Activated CD4-positive, alpha-beta T cell treated with anti-CD3 and anti-CD28 coated beads, Interleukin-2, amount 50 U/mL, for 24 hours (primary cell): ENCODE measurements around the gene OR4M1.
"Not testable (repeated sequence)": the region's sequence is repeated elsewhere in the genome, so short reads cannot be mapped to it uniquely, and the experiment has no call there.

Experiments
- DNase-seq, 2 donors: peaks; one replicate each; pipeline ENCODE4 v3.0.0-alpha.2; 2020; ENCODE audit warnings: low read depth in 1 of 2, low spot score in 1 of 2

OR4M1 gene

DNA sequence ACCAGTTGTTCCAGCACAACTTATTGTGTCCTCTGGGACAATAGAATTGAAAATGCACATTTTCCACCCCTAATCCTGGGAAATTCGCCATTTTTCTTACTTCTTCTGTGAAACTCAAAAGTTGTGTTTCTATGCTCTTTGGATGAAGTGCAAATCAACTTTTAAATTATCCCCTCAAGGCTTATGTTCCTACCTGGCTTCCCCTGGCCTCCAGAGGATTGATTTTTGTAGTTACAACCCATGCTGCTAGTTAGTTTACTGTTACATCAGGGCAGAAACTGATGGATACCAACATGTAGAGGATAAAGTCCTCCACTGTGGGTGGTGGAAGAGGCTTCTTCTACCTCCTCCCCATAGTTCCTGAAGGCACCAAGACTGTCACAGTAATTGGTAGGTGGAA is at the start of gene OR4M1:
TSS of gene OR4M1 (plus strand) at position 301 of the 400 bp plus-strand sequence. CDS start 6,819 bp downstream, outside the sequence.
- DNase-seq: not testable (repeated sequence)

DNA sequence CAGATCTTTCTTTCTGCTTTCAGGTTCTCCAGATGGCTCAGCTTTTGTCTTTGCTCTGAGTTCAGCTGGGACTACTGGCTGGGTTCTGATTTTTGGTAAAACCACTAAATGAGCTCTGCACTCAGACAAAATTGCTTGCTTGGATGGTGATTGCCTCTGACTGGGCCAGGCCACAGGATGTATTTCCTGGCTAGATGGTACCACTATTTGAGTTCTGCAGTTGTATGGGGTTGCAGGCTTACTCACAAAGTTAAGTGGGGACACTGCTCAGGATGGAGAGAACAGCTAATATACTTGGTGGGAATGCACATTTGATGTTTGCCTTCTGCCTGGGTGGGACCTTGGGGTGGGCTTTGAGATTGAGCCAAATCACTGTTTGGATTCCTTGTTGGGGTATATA is 43.9 kb upstream of the OR4M1 start:
- DNase-seq: no peak

- DNase-seq: no peak
These were observed 43.5 kb upstream of the OR4M1 start for GRCh38 chr14:19729763-19730162.

DNA sequence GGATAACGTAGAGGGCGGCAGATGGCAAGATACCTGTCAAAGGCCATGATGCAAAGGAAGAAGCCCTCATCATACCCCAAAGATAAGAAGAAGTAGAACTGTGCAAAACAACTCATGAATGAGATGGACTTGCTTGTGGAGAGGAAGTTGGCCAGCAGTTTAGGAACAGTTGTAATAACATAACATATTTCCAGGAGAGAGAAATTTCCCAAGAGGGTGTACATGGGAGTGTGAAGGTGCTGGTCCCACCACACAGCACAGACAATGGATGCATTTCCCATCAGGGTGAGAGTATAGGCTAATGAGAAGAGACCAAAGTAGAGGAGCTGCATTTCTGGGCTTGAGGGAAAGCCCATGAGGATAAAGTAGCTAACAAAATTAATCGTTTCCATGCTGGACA is 39.4 kb upstream of the OR4M1 start:
- DNase-seq: not testable (repeated sequence)

DNA sequence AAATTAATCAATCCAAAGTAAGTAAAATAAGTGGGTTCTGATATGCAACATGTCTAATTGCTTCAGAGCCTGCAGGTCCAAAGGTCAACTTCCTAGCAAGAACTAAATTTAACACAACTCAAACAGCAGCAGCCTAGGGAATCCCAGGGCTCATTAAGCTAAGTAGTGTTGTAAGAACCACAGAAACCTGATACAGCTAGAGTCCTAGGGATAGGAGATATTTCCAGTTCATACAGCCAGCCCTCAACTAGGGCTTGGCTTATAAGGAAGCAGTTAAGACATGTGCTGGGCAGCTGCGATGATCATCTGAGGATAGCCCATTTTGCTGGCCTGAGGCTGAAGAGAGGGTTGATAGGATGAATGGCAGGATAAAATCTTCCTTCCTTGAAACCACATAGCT is 30.0 kb upstream of the OR4M1 start, which contains the start of gene OR4Q3:
TSS of gene OR4Q3 (plus strand) at position 316 of the 400 bp plus-strand sequence.
- no peak for DNase-seq

DNA sequence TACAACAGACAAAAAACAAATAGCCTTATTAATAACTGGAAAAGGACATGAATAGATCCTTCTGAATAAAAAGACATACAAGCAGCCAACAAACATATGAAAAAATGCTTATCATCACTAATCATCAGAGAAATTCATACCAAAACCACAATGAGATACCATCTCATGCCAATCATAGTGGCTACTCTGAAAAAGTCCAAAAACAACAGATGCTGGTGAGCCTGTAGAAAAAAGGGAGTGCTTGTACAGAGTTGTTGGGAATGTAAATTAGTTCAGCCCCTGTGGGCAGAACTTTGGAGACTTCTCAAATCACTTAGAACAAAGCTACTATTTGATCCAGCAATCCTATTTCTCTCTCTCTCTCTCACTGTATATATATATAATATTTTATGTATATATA is 21.0 kb upstream of the OR4M1 start:
- not testable (repeated sequence) for DNase-seq

GRCh38 chr14:19754172-19754571 is 19.1 kb upstream of the OR4M1 start:
- DNase-seq: no peak

DNA sequence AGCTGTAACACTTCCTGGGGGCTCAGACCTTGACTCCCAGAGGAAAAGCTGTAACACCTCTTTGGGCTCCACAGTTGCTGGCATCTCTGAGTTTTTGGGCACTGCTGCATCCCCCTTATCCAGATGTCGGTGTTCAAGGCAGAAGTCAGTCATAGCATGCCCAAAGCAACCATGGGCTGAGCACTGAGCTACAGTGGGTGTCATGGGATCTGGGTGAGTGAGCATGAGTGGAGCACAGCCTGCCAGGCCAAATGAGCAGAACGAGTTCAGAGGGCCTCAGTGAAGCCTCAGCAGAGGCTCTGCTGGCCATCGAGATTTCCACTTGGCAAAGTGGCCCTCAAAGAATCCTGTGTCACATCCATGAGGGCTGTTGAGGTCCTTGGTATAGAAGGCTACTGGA is 1.8 kb upstream of the OR4M1 start:
- DNase-seq: not testable (repeated sequence)

GRCh38 chr14:19771895-19772430 is 1.3 kb upstream of the OR4M1 start:
- DNase-seq: no peak

- not testable (repeated sequence) for DNase-seq
These were observed 850 bp upstream of the OR4M1 start for GRCh38 chr14:19772454-19772853.

DNA sequence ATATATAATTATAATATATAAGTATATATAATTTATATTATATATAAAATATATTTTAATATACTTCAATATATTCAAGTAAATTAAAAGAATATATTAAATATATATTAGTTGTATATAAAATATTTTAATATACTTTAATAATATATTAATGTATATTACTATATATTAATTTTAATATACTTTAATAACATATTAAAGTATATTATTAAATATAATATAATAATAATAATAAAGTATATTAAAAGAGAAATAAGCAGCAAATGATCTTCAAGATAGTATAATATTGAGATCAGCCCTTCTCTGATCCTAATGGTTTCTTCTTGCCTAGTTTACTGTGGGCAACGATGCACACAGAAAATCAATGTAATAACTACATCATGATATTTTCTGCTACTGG is 2.3 kb downstream of the OR4M1 start:
- DNase-seq: no peak

DNA sequence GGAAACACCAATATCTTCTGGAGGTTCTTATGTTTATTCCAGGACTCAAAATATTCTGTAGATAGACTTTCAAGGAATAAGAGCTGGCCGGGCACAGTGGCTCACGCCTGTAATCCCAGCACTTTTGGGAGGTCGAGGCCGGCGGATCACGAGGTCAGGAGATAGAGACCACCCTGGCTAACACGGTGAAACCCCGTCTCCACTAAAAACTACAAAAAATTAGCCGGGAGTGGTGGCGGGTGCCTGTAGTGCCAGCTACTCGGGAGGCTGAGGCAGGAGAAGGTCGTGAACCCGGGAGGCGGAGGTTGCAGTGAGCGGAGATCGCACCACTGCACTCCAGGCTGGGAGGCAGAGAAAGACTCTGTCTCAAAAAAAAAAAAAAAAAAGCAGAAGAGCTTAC is 12.5 kb downstream of the OR4M1 start:
- DNase-seq: not testable (repeated sequence)

DNA sequence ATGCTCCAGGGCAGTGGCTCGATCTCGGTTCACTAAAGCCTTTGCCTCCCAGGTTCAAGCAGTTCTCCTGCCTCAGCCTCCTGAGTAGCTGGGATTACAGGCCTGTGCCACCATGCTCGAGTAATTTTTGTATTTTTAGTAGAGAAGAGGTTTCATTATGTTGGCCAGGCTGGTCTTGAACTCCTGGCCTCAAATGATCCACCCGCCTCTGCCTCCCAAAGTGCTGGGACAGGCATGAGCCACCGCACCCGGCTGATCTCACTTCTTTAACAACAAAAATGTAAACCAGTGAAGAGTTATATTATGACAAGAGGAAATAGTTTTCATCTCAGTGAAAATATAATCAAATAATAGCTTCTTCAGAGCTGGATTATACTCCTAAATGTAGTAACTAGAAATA is 14.0 kb downstream of the OR4M1 start:
- DNase-seq: not testable (repeated sequence)

DNA sequence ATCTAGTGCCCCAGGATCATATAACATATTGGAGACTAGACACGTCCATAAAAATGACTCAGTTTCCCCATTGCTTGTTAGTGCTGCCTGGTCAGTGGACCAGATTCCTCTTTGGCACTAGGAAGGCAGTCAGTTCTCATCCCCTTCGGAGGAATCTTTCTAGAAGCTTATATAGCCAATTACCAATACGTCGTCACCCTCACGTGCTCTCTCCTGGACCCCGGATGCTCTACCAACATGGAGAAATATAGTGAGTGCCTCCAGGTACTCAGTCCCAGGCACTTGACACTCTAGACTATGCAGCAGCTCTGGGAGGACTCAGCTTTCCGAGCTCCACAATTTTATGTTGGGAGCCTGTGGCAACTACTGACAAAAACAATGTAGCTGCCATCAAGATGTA is 14.8 kb downstream of the OR4M1 start:
- DNase-seq: not testable (repeated sequence)

GRCh38 chr14:19796520-19797108 is 23.3 kb downstream of the OR4M1 start:
- not testable (repeated sequence) for DNase-seq

DNA sequence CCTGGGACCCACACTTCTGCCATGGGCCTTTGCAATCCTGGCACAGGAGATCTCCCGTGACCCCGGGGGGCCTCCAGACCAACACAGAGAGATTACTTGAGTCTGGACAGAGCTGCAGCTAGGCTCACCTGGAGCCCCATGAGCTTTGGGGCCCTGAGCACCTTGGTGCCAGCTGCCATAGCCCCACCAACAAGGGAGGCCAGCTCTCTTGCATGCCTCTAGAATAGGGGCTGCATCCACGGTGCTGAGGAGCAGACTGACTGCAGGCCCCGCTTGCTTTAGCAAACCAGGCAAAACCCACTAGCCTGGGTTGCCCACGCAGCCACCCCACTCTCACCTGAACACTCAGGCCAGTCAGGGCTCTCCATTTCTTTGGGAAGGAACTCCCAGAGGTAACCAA is 26.6 kb downstream of the OR4M1 start:
- no peak for DNase-seq

GRCh38 chr14:19800282-19801117 is 27.2 kb downstream of the OR4M1 start:
- DNase-seq: no peak

DNA sequence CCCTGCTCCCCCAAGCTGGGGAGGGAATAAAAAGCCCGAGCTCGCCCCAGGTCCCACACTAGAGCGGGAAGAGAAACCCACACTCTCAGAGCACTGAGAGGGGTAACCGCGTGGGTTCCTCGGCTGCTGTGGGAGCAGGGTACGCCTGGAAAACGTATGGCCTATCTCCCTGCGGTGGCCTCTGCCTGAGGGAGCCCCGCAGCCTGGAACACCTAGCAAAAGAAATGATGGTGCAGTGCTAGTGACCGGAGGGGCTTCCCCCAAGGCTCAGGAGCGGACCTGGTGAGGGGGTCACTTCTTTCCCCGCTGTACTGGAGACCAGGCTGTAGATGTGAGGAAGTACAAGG is 27.8 kb downstream of the OR4M1 start:
- DNase-seq: no peak

DNA sequence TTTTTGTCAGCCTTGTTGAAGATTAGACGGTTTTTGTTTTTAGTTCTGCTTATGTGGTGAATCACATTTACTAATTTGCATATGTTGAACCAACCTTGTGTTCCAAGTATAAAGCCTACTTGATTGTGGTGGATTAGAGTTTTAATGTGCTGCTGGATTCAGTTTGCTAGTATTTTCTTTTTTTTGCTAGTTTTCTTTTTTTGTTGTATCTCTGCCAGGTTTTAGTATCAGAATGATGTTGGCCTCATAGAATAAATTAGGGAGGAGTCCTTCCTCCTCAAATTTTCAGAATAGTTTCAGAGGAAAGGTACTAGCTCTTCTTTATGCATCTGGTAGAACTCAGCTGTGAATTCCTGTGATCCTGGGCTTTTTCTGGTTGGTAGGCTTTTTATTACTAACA is 30.2 kb downstream of the OR4M1 start, which contains the start of gene OR4N2:
TSS of gene OR4N2 (plus strand) at position 301 of the 400 bp plus-strand sequence. CDS start 23,679 bp downstream, outside the sequence.
- DNase-seq: not testable (repeated sequence)

GRCh38 chr14:19813171-19813920 is 40.0 kb downstream of the OR4M1 start:
- not testable (repeated sequence) for DNase-seq

GRCh38 chr14:19819879-19820278 is 46.6 kb downstream of the OR4M1 start:
- not testable (repeated sequence) for DNase-seq
